Measurements from ENCODE around the gene RAB23. TPM values are rescaled to one million over a fixed set of nuclear protein-coding genes. Genes with fewer than 3 reads are reported as not detected.
A peak's percentile ranks its signal among the peaks of the same experiment; 100 is the strongest.

RAB23 gene
- total and polyA plus RNA-seq, 8 donors = 14.0 to 27.3 (median 24.4) TPM

DNA sequence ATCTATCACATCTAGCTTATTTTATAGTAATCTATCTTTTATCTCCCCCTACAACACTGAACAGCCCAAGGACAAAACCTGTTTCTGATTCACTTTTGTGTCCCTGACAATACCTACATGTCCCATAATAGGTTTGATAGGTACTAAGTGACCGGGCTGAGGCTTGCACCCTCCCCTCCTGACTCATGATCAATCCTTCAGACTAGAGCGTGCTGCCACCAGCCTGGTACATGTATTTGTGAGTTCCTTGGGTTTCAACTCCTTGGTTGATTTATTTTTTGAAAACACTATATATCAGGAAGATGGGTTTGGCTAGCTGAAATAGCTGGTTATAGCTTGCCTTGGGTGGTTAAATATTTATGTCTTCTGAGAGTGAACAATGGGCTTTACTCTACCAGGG is 41.6 kb upstream of the RAB23 start:
- TF ChIP-seq, protein P1, sequence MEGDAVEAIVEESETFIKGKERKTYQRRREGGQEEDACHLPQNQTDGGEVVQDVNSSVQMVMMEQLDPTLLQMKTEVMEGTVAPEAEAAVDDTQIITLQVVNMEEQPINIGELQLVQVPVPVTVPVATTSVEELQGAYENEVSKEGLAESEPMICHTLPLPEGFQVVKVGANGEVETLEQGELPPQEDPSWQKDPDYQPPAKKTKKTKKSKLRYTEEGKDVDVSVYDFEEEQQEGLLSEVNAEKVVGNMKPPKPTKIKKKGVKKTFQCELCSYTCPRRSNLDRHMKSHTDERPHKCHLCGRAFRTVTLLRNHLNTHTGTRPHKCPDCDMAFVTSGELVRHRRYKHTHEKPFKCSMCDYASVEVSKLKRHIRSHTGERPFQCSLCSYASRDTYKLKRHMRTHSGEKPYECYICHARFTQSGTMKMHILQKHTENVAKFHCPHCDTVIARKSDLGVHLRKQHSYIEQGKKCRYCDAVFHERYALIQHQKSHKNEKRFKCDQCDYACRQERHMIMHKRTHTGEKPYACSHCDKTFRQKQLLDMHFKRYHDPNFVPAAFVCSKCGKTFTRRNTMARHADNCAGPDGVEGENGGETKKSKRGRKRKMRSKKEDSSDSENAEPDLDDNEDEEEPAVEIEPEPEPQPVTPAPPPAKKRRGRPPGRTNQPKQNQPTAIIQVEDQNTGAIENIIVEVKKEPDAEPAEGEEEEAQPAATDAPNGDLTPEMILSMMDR (IDR thresholded peaks at IDR 0.05) = no peak
- Histone ChIP-seq H3K4me1 (peaks cover 0 to 4% of the 10 kb centered on the region in 2 donors), H3K36me3 (no peaks in the 10 kb centered on the region), H3K27ac (peak overlapping the region in 1 of 2 donors; percentile 54), H3K4me3 (no peak overlapping the region), H3K9me3 (no peaks in the 10 kb centered on the region), H3K27me3 (no peaks in the 10 kb centered on the region)
- DNase-seq (no peak), ATAC-seq (no peak)
- intact Hi-C loops (cut with DNase I) = no loop called here

DNA sequence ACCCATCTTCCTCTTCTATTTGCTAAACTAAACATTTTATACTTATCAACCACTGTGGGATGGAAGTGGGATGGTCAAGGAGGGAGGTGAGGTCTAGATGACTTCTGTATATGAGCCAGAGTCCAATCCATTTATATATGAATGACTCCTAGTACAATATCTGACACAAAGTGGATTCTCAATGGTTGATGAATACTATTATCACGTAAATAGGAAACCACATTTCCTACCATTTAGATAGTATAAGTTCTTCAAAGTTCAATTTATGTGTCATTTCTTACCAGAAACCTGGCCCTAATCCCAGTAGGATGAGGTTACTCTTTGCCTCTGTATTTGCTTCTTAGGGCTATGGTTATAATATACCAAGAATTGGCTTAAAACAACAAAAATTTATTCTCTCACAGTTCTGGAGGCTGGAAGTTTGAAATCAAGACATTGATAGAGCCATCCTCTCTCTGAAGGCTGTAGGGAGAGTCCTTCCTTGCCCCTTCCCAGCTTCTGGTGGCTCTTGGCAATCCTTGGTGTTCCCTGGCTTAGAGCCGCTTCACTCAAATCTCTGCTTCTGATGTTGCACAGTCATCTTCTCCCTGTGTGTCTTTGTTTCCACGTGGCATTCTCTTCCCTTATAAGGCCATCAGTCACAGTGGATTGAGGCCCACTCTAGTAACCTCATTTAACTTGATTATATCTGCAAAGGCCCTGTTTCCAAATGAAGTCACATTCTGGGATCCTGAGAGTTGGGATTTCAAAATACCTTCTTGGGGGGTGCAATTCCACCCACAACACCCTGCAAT is 41.0 kb upstream of the RAB23 start:
- Histone ChIP-seq H3K9me3 (no peaks in the 10 kb centered on the region), H3K4me3 (no peak overlapping the region), H3K4me1 (peaks cover 0 to 4% of the 10 kb centered on the region in 2 donors), H3K36me3 (no peaks in the 10 kb centered on the region), H3K27ac (peak overlapping the region in 1 of 2 donors; percentile 54), H3K27me3 (no peaks in the 10 kb centered on the region)
- ATAC-seq (peak; percentile 43), DNase-seq (no peak)
- TF ChIP-seq, protein P1 (IDR thresholded peaks at IDR 0.05) = no peak
- intact Hi-C loops (cut with DNase I) = no loop called here

DNA sequence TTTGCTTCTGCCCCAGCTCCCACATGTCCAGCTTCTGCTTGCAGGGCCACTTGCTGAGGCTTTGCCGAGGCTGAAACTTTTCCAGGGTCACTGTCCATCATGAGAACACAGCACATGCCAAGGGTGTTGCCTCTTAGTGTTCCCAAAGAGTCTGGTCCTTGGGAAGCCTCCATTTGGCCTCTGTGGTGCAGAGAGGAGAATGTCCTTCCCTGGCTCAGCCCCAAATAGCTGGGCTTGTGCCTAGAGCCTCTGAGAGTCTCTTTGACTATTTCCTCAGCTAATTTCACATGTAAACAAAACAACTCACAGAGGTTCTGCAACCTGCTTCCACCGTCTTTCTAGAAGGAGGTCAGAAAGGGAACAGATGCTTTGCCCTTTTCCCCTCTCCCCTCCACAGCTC is 40.4 kb upstream of the RAB23 start:
- Histone ChIP-seq H3K9me3 (no peaks in the 10 kb centered on the region), H3K4me1 (no peaks in the 10 kb centered on the region), H3K36me3 (no peaks in the 10 kb centered on the region), H3K27ac (peak overlapping the region in 1 of 2 donors; percentile 54), H3K4me3 (no peak overlapping the region), H3K27me3 (no peaks in the 10 kb centered on the region)
- DNase-seq = no peak
- ATAC-seq = peak; percentile 23
- intact Hi-C loops (cut with DNase I) = no loop called here
- TF ChIP-seq, protein P1 (IDR thresholded peaks at IDR 0.05) = no peak

DNA sequence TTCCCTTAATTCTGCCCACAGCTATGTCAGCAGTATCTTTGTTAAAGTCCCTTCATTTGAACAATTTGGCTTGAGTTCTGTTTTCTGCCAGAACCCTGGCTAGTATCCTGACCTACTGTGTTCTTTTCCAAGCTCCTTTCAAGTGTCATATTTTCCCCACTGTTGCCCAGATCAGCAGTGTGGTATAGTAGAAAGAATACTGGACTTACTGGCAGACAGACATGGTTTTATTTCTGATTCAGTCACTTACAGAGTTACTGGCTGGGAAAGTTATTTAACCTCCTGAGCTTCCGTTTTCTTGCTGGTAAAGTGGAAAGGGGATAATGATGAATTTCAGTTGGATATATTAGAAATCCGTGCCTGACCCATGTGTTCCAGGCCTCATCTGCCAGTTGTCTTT is 39.8 kb upstream of the RAB23 start:
- Histone ChIP-seq H3K27me3 (no peaks in the 10 kb centered on the region), H3K36me3 (no peaks in the 10 kb centered on the region), H3K4me1 (no peaks in the 10 kb centered on the region), H3K27ac (peak overlapping the region in 1 of 2 donors; percentile 54), H3K4me3 (no peak overlapping the region), H3K9me3 (no peaks in the 10 kb centered on the region)
- DNase-seq (no peak), ATAC-seq (peak; percentile 32)
- TF ChIP-seq, protein P1 (IDR thresholded peaks at IDR 0.05) = no peak
- intact Hi-C loops (cut with DNase I) = no loop called here

DNA sequence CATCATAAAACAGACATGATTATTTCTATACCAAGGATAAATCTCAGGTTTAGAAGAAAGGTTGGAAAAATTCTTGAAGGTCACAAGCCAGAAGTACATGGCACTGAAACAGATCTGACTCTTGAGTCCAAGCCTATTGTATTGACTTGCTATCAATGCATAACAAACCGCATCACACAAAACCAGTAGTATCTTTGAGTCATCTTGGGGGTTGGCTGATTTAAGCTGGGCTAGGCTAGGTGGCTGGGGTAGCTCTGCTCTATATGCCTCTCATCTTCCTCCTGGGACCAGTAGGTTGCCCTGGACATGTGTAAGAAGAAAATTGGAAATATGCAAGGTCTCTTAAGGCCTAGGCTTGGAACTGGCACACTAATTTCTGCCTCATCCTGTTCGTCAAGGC is 37.0 kb upstream of the RAB23 start:
- ATAC-seq = no peak
- TF ChIP-seq, protein P1 (IDR thresholded peaks at IDR 0.05) = no peak
- intact Hi-C loops (cut with DNase I) = no loop called here

More for the DNA sequence above, 37.0 kb upstream of the RAB23 start:
- no peaks in the 10 kb centered on the region for H3K27me3 ChIP-seq
- H3K27ac ChIP-seq = no peak overlapping the region
- H3K4me1 ChIP-seq = no peaks in the 10 kb centered on the region
- no peak for DNase-seq
- H3K36me3 ChIP-seq = no peaks in the 10 kb centered on the region
- no peak overlapping the region for H3K4me3 ChIP-seq
- H3K9me3 ChIP-seq = no peaks in the 10 kb centered on the region

All from left lung (tissue), 10 donors.